IMR-90 (cell line): ENCODE data around the gene NET1. TPM values are rescaled to one million over a fixed set of nuclear protein-coding genes. Genes with fewer than 3 reads are reported as not detected.

Source experiments
- ATAC-seq: fragments of 200-7000 bp; cut with Tn5 transposase; 2 replicates; pipeline ENCODE4 v1.9.1; 2020; ENCODE audit warnings: low read depth, mild to moderate bottlenecking, moderate library complexity
- BruUV-seq: library from RNA; stranded (reverse); fragments of 400-500 nt; replicated peaks from 2 replicates; lab custom pipeline; 2021; lab: Mats Ljungman, UMichigan
- CTCF ChIA-PET: fragments of 300-600 bp; formaldehyde crosslinking; extraction: SDS; loops from one replicate; lab custom pipeline; 2021; ENCODE audit warnings: antibody characterized with exemption; lab: Yijun Ruan, JAX
- POLR2A ChIA-PET: fragments of 300-600 bp; sonication (Branson Sonifier 250); formaldehyde crosslinking; loops from one replicate; lab custom pipeline; 2022; ENCODE audit warnings: antibody characterized with exemption; ENCODE audit not compliant: unreplicated experiment; lab: Charles Lee
- DNase-seq: peaks from one replicate; pipeline ENCODE4 v3.0.0; 2013
- H2AFZ ChIP-seq: replicated peaks from 2 replicates; pipeline ENCODE3; 2013; ENCODE audit warnings: low read length, mild to moderate bottlenecking; ENCODE audit not compliant: poor library complexity
- H2AK5ac ChIP-seq: 2 replicates; pipeline ENCODE4 v1.6.1; 2013; ENCODE audit warnings: low read depth, low read length, inconsistent platforms
- H2AK9ac ChIP-seq: replicated peaks from 2 replicates; pipeline ENCODE3; 2013; ENCODE audit warnings: mild to moderate bottlenecking, low read depth, low read length, moderate library complexity; ENCODE audit not compliant: poor library complexity
- H2BK120ac ChIP-seq: 2 replicates; pipeline ENCODE4 v1.6.1; 2013; ENCODE audit warnings: low read depth, low read length, inconsistent platforms
- H2BK15ac ChIP-seq: 3 replicates; pipeline ENCODE4 v1.6.1; 2013; ENCODE audit warnings: low read depth, low read length, inconsistent platforms
- H2BK20ac ChIP-seq: 2 replicates; pipeline ENCODE4 v1.6.1; 2013; ENCODE audit warnings: low read depth, mild to moderate bottlenecking, inconsistent platforms, low read length, moderate library complexity
- H2BK5ac ChIP-seq: 2 replicates; pipeline ENCODE4 v1.6.1; 2013; ENCODE audit warnings: mild to moderate bottlenecking, low read depth, low read length, inconsistent platforms; ENCODE audit not compliant: poor library complexity, severe bottlenecking
- H3K14ac ChIP-seq: replicated peaks from 2 replicates; pipeline ENCODE4 v1.6.1; 2013; ENCODE audit warnings: low read depth, low read length, inconsistent platforms
- H3K18ac ChIP-seq: 2 replicates; pipeline ENCODE4 v1.6.1; 2013; ENCODE audit warnings: low read depth, low read length, control low read depth
- H3K23ac ChIP-seq: 2 replicates; pipeline ENCODE4 v1.6.1; 2013; ENCODE audit warnings: low read depth, low read length, inconsistent platforms
- H3K27ac ChIP-seq: 2 replicates; pipeline ENCODE4 v1.5.1; 2013; ENCODE audit warnings: mild to moderate bottlenecking, control low read depth, low read length; ENCODE audit not compliant: insufficient read depth
- H3K27me3 ChIP-seq: 2 replicates; pipeline ENCODE4 v1.6.1; 2013; ENCODE audit warnings: low read length; ENCODE audit not compliant: control insufficient read depth, insufficient read depth
- H3K36me3 ChIP-seq: 2 replicates; pipeline ENCODE4 v1.6.1; 2013; ENCODE audit warnings: low read length, mixed read lengths; ENCODE audit not compliant: control insufficient read depth, insufficient read depth
- H3K4ac ChIP-seq: 2 replicates; pipeline ENCODE4 v1.6.1; 2013; ENCODE audit warnings: low read depth, low read length, inconsistent platforms
- H3K4me1 ChIP-seq: 2 replicates; pipeline ENCODE4 v1.6.1; 2013; ENCODE audit warnings: low read length, mixed read lengths; ENCODE audit not compliant: control insufficient read depth, insufficient read depth
- H3K4me2 ChIP-seq: 2 replicates; pipeline ENCODE4 v1.6.1; 2013; ENCODE audit warnings: low read depth, mild to moderate bottlenecking, control low read depth, low read length, moderate library complexity
- H3K4me3 ChIP-seq: 2 replicates; pipeline ENCODE4 v1.5.1; 2013; ENCODE audit warnings: low read depth, mild to moderate bottlenecking, control low read depth, low read length, moderate library complexity; ENCODE audit not compliant: insufficient read depth
- H3K56ac ChIP-seq: 2 replicates; pipeline ENCODE4 v1.6.1; 2013; ENCODE audit warnings: low read length, inconsistent platforms; ENCODE audit not compliant: insufficient read depth; ENCODE audit errors: extremely low read depth
- H3K79me1 ChIP-seq, 2 experiments: 2 replicates each; pipeline ENCODE4 v1.6.1; 2013; ENCODE audit warnings: low read length in 2 of 2, inconsistent platforms in 1 of 2, low read depth in 1 of 2
- H3K9ac ChIP-seq: 2 replicates; pipeline ENCODE4 v1.6.1; 2013; ENCODE audit warnings: low read depth, low read length, control low read depth
- H3K9me1 ChIP-seq: 2 replicates; pipeline ENCODE4 v1.6.1; 2013; ENCODE audit warnings: low read length, inconsistent platforms; ENCODE audit not compliant: insufficient read depth
- H3K9me3 ChIP-seq: 2 replicates; pipeline ENCODE4 v1.6.1; 2013; ENCODE audit warnings: low read length; ENCODE audit not compliant: control insufficient read depth, insufficient read depth
- H4K20me1 ChIP-seq: 2 replicates; pipeline ENCODE4 v1.6.1; 2013; ENCODE audit warnings: low read length, inconsistent platforms; ENCODE audit not compliant: insufficient read depth
- H4K5ac ChIP-seq: 2 replicates; pipeline ENCODE4 v1.6.1; 2013; ENCODE audit warnings: mild to moderate bottlenecking, low read depth, low read length, control low read depth
- H4K8ac ChIP-seq, 2 experiments: 2 replicates each; pipeline ENCODE4 v1.6.1; 2013; ENCODE audit warnings: low read depth in 2 of 2, low read length in 2 of 2, control low read depth in 1 of 2, inconsistent platforms in 1 of 2
- H4K91ac ChIP-seq: 2 replicates; pipeline ENCODE4 v1.6.1; 2013; ENCODE audit warnings: low read depth, low read length, inconsistent platforms; ENCODE audit not compliant: insufficient read depth
- BHLHE40 ChIP-seq: fragments of 150-350 bp; IDR thresholded peaks from 2 replicates; pipeline ENCODE4 v1.6.1; 2016; ENCODE audit warnings: mild to moderate bottlenecking, low read depth, low read length
- CHD1 ChIP-seq: IDR thresholded peaks from 2 replicates; pipeline ENCODE4 v1.6.1; 2012; ENCODE audit warnings: low read depth, low read length, improper control_type of control experiment
- ELK1 ChIP-seq: fragments of 150-350 bp; IDR thresholded peaks from 2 replicates; pipeline ENCODE4 v1.6.1; 2016; ENCODE audit warnings: low read depth, mild to moderate bottlenecking, low read length, moderate library complexity, borderline replicate concordance
- FOS ChIP-seq: fragments of 150-350 bp; IDR thresholded peaks from 2 replicates; pipeline ENCODE4 v1.6.1; 2016; ENCODE audit warnings: low read depth, low read length
- MAFK ChIP-seq: IDR thresholded peaks from 2 replicates; pipeline ENCODE4 v1.6.1; 2012; ENCODE audit warnings: low read depth, low read length, improper control_type of control experiment
- MAZ ChIP-seq: IDR thresholded peaks from 2 replicates; pipeline ENCODE4 v1.6.1; 2012; ENCODE audit warnings: low read depth, mild to moderate bottlenecking, low read length, improper control_type of control experiment, moderate library complexity, borderline replicate concordance
- MXI1 ChIP-seq: IDR thresholded peaks from 2 replicates; pipeline ENCODE4 v1.6.1; 2012; ENCODE audit warnings: low read depth, mild to moderate bottlenecking, low read length, moderate library complexity, borderline replicate concordance
- NFE2L2 ChIP-seq: fragments of 150-350 bp; IDR thresholded peaks from 2 replicates; pipeline ENCODE4 v1.6.1; 2016; ENCODE audit warnings: low read depth, mild to moderate bottlenecking, low read length
- POLR2A ChIP-seq: IDR thresholded peaks from 2 replicates; pipeline ENCODE4 v1.6.1; 2012; ENCODE audit warnings: mild to moderate bottlenecking, low read depth, low read length
- RAD21 ChIP-seq: IDR thresholded peaks from 2 replicates; pipeline ENCODE4 v1.6.1; 2012; ENCODE audit warnings: low read length, improper control_type of control experiment
- RCOR1 ChIP-seq: IDR thresholded peaks from 2 replicates; pipeline ENCODE4 v1.6.1; 2012; ENCODE audit warnings: mild to moderate bottlenecking, low read length, improper control_type of control experiment; ENCODE audit not compliant: insufficient replicate concordance
- RFX5 ChIP-seq: IDR thresholded peaks from 2 replicates; pipeline ENCODE4 v1.8.0; 2012; ENCODE audit warnings: low read depth, mild to moderate bottlenecking, low read length, moderate library complexity
- SMC3 ChIP-seq: fragments of 150-350 bp; IDR thresholded peaks from 2 replicates; pipeline ENCODE4 v1.6.1; 2016; ENCODE audit warnings: low read depth, mild to moderate bottlenecking, antibody characterized with exemption, low read length, moderate library complexity
- WGBS, 2 experiments: methylation state at CpG; one replicate each; pipeline versions ENCODE4 v1.1.5 to v1.1.7; 2013; ENCODE audit warnings: missing lambda C conversion rate in 2 of 2; ENCODE audit not compliant: insufficient read length in 1 of 2; ENCODE audit errors: extremely low coverage in 2 of 2; 5-methylcytosine and 5-hydroxymethylcytosine counted together
- dilution Hi-C: fragments of 300-500 bp; cut with HindIII; formaldehyde crosslinking; loops from one replicate; pipeline ENCODE4 v1.14.3; 2018; ENCODE audit warnings: low sequenced_read_pairs; ENCODE audit not compliant: unreplicated experiment
- in situ Hi-C: fragments of 300-500 bp; cut with MboI; formaldehyde crosslinking; loops from 3 replicates; pipeline ENCODE4 v1.14.3; 2019; ENCODE audit warnings: low sequenced_read_pairs, inconsistent platforms, mixed read lengths
- intact Hi-C: fragments of 100-400 bp; cut with micrococcal nuclease; formaldehyde crosslinking; loops from 2 replicates; pipeline ENCODE4 v1.10.0; 2022
- polyA plus RNA-seq, 3 experiments: library from polyadenylated mRNA; depleted of rRNA; stranded (reverse); fragments of >200 nt; gene quantifications; 2 replicates each; pipeline ENCODE4 v1.2.3, GENCODE V29; 2012; ENCODE audit warnings: low replicate concordance in 1 of 3
- total RNA-seq: library from RNA; depleted of rRNA; stranded (reverse); fragments of >200 nt; gene quantifications from 2 replicates; pipeline ENCODE4 v1.2.3, GENCODE V29; 2012
- TF ChIP-seq, protein P1 (sequence below): conservative IDR thresholded peaks from 2 replicates; pipeline ENCODE4 v1.5.1; 2012; ENCODE audit warnings: mild to moderate bottlenecking, low read depth, low read length, improper control_type of control experiment
- TF ChIP-seq, protein P2 (sequence below): fragments of 150-350 bp; IDR thresholded peaks from 2 replicates; pipeline ENCODE4 v1.6.1; 2017; ENCODE audit warnings: mild to moderate bottlenecking, antibody characterized with exemption, low read length, low read depth

NET1 gene
- total and polyA plus RNA-seq, 2 of the 4 experiments (the other 2 are of a cell fraction) = 20.0 to 54.7 TPM

- intact Hi-C loops = loop anchor here (10.0 kb wide), 1 partner anchor 1722 kb away; no protein-coding TSS in a partner anchor
- ATAC-seq (no peak), DNase-seq (no peak)
- no peak overlapping the region for H3K9ac ChIP-seq
- no peak overlapping the region for H3K56ac ChIP-seq
- no peak overlapping the region for H3K18ac ChIP-seq
- no peak overlapping the region for H2BK120ac ChIP-seq
- no peak overlapping the region for H2BK20ac ChIP-seq
- H3K9me3 ChIP-seq = no peaks in the 10 kb centered on the region
- no peak overlapping the region for H2AK5ac ChIP-seq
- H4K91ac ChIP-seq = no peak overlapping the region
- dilution Hi-C loops = no loop called here
- no peak overlapping the region for H3K4me3 ChIP-seq
- no peaks in the 10 kb centered on the region for H4K20me1 ChIP-seq
- no TSS peak for BruUV-seq
- ChIA-PET POLR2A (no interaction called here), CTCF (no interaction called here)
- no peak overlapping the region for H3K4ac ChIP-seq
- H3K79me1 ChIP-seq = no peaks in the 10 kb centered on the region
- H3K36me3 ChIP-seq = no peaks in the 10 kb centered on the region
- H3K4me2 ChIP-seq = no peak overlapping the region
- WGBS, 2 experiments = no CpG with 5 or more reads among the region's 3 CpGs
- H2BK15ac ChIP-seq = no peak overlapping the region
- no peak overlapping the region for H2BK5ac ChIP-seq
- no peak overlapping the region for H3K27ac ChIP-seq
- no peak overlapping the region for H2AFZ ChIP-seq
- no peak overlapping the region for H3K14ac ChIP-seq
- no peak overlapping the region for H2AK9ac ChIP-seq
- no peak overlapping the region for H4K5ac ChIP-seq
- H3K27me3 ChIP-seq = peaks cover 7% of the 10 kb centered on the region
- no peaks in the 10 kb centered on the region for H3K9me1 ChIP-seq
- in situ Hi-C loops = no loop called here
- TF ChIP-seq ELK1 (no peak), RCOR1 (no peak), NFE2L2 (no peak), SMC3 (no peak), MAFK (no peak), BHLHE40 (no peak), FOS (no peak), MXI1 (no peak), RAD21 (no peak), POLR2A (no peak), CHD1 (no peak), MAZ (no peak), RFX5 (no peak)
- TF ChIP-seq, protein P1, sequence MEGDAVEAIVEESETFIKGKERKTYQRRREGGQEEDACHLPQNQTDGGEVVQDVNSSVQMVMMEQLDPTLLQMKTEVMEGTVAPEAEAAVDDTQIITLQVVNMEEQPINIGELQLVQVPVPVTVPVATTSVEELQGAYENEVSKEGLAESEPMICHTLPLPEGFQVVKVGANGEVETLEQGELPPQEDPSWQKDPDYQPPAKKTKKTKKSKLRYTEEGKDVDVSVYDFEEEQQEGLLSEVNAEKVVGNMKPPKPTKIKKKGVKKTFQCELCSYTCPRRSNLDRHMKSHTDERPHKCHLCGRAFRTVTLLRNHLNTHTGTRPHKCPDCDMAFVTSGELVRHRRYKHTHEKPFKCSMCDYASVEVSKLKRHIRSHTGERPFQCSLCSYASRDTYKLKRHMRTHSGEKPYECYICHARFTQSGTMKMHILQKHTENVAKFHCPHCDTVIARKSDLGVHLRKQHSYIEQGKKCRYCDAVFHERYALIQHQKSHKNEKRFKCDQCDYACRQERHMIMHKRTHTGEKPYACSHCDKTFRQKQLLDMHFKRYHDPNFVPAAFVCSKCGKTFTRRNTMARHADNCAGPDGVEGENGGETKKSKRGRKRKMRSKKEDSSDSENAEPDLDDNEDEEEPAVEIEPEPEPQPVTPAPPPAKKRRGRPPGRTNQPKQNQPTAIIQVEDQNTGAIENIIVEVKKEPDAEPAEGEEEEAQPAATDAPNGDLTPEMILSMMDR = no peak
- TF ChIP-seq, protein P2, sequence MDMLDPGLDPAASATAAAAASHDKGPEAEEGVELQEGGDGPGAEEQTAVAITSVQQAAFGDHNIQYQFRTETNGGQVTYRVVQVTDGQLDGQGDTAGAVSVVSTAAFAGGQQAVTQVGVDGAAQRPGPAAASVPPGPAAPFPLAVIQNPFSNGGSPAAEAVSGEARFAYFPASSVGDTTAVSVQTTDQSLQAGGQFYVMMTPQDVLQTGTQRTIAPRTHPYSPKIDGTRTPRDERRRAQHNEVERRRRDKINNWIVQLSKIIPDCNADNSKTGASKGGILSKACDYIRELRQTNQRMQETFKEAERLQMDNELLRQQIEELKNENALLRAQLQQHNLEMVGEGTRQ = no peak
- H3K23ac ChIP-seq = no peak overlapping the region
- H4K8ac ChIP-seq = no peak overlapping the region
- no peaks in the 10 kb centered on the region for H3K4me1 ChIP-seq
Measured at GRCh38 chr10:5402798-5403197, 9.6 kb upstream of the NET1 start.
